HepG2 (cell line): Measurements from ENCODE around the gene ADGRV1. TPM values are rescaled to one million over a fixed set of nuclear protein-coding genes. Genes with fewer than 3 reads are reported as not detected.

ENCODE experiments used
- ATAC-seq: fragments of 200-7000 bp; cut with Tn5 transposase; 3 replicates; pipeline ENCODE4 v1.9.1; 2020; ENCODE audit warnings: mild to moderate bottlenecking, moderate library complexity
- BruUV-seq: library from RNA; stranded (reverse); fragments of 400-500 nt; replicated peaks from 2 replicates; lab custom pipeline; 2021; lab: Mats Ljungman, UMichigan
- CTCF ChIA-PET: fragments of 300-600 bp; formaldehyde crosslinking; extraction: SDS; loops from one replicate; lab custom pipeline; 2021; ENCODE audit warnings: low total read pairs, inconsistent platforms, low intra/inter-chr PET ratio; lab: Yijun Ruan, JAX
- POLR2A ChIA-PET: fragments of 350-600 bp; sonication (Branson Sonifier 250); formaldehyde crosslinking; loops from one replicate; lab custom pipeline; 2020; ENCODE audit warnings: antibody characterized with exemption, inconsistent platforms; lab: Yijun Ruan, JAX
- DNase-seq: peaks from one replicate; pipeline ENCODE4 v3.0.0-alpha.2; 2015; ENCODE audit warnings: low spot score
- FAIRE-seq: peaks from 3 replicates; lab custom pipeline; 2011; peaks lifted over from hg19 to GRCh38; lab: Jason Lieb, UNC
- H2AFZ ChIP-seq: one replicate; pipeline ENCODE4 v1.6.1; 2011; ENCODE audit warnings: low read length, inconsistent platforms
- H3K27ac ChIP-seq: fragments of 300-600 bp; 3 replicates; pipeline ENCODE4 v1.8.0; 2011; ENCODE audit warnings: mixed run types, mild to moderate bottlenecking, mixed read lengths, low read length, inconsistent platforms; ENCODE audit not compliant: insufficient read depth; ENCODE audit errors: extremely low read length
- H3K27me3 ChIP-seq, 2 experiments: fragments of 200-600 bp in 1 of 2; 2 replicates in 1 of 2; 3 replicates in 1 of 2; pipeline versions ENCODE4 v1.6.0 to v1.8.0; 2011; ENCODE audit warnings: low read length in 2 of 2, mild to moderate bottlenecking in 2 of 2, moderate library complexity in 2 of 2, inconsistent platforms in 1 of 2; ENCODE audit not compliant: insufficient read depth in 2 of 2, control insufficient read depth in 1 of 2
- H3K36me3 ChIP-seq, 2 experiments: fragments of 200-600 bp in 1 of 2; replicated peaks in 1 of 2; 2 replicates in 1 of 2; 3 replicates in 1 of 2; pipeline versions ENCODE4 v1.5.1 to v1.8.0; 2011; ENCODE audit warnings: low read length in 2 of 2, inconsistent platforms in 1 of 2; ENCODE audit not compliant: insufficient read depth in 2 of 2, control insufficient read depth in 1 of 2
- H3K4me1 ChIP-seq: 2 replicates; pipeline ENCODE4 v1.5.1; 2012; ENCODE audit warnings: low read length, inconsistent platforms; ENCODE audit not compliant: insufficient read depth
- H3K4me2 ChIP-seq: 2 replicates; pipeline ENCODE4 v1.6.0; 2011; ENCODE audit warnings: low read depth, low read length, inconsistent platforms
- H3K4me3 ChIP-seq, 3 experiments: fragments of 200-600 bp in 1 of 3; sonication (generic), shearing (Covaris generic) in 1 of 3; replicated peaks in 1 of 3; 2 replicates each; pipeline ENCODE4 v1.5.1; 2011 to 2016; ENCODE audit warnings: low read length in 3 of 3, inconsistent platforms in 2 of 3, low read depth in 2 of 3, mild to moderate bottlenecking in 2 of 3, control low read depth in 1 of 3, mixed read lengths in 1 of 3; ENCODE audit not compliant: insufficient read depth in 1 of 3
- H3K79me2 ChIP-seq: one replicate; pipeline ENCODE4 v1.6.1; 2011; ENCODE audit warnings: low read length, inconsistent platforms; ENCODE audit not compliant: insufficient read depth
- H3K9ac ChIP-seq: 2 replicates; pipeline ENCODE4 v1.6.0; 2011; ENCODE audit warnings: mild to moderate bottlenecking, low read depth, low read length, inconsistent platforms; ENCODE audit not compliant: insufficient read depth
- H3K9me3 ChIP-seq: 2 replicates; pipeline ENCODE4 v1.5.1; 2012; ENCODE audit warnings: mild to moderate bottlenecking, low read length
- H4K20me1 ChIP-seq: 2 replicates; pipeline ENCODE4 v1.6.0; 2011; ENCODE audit warnings: inconsistent platforms, mild to moderate bottlenecking, low read length, moderate library complexity; ENCODE audit not compliant: insufficient read depth
- CSRNP2 ChIP-seq: sonication (generic); formaldehyde crosslinking; conservative IDR thresholded peaks from 2 replicates; pipeline ENCODE4 v1.8.0; 2022; ENCODE audit warnings: low read depth, missing genetic modification reagents
- ELF3 ChIP-seq: IDR thresholded peaks from 2 replicates; pipeline ENCODE4 v1.6.1; 2016; ENCODE audit warnings: missing genetic modification reagents, missing compliant biosample characterization
- MXD3 ChIP-seq: IDR thresholded peaks from 2 replicates; pipeline ENCODE4 v1.6.1; 2016; ENCODE audit warnings: mild to moderate bottlenecking, missing biosample characterization, missing genetic modification reagents
- MYC ChIP-seq: sonication (generic); formaldehyde crosslinking; IDR thresholded peaks from 2 replicates; pipeline ENCODE4 v1.9.0; 2021; ENCODE audit warnings: missing genetic modification reagents, borderline replicate concordance
- NFE2L2 ChIP-seq: fragments of 150-350 bp; IDR thresholded peaks from 2 replicates; pipeline ENCODE4 v1.6.1; 2014; ENCODE audit warnings: low read length
- SOX6 ChIP-seq, 2 experiments: fragments of 450-650 bp in 1 of 2; sonication (generic) in 1 of 2; formaldehyde crosslinking in 1 of 2; IDR thresholded peaks; 2 replicates each; pipeline versions ENCODE4 v1.4.0 to v1.6.1; 2017 to 2020; ENCODE audit warnings: antibody characterized with exemption in 1 of 2, mild to moderate bottlenecking in 1 of 2, missing genetic modification reagents in 1 of 2
- TAF1 ChIP-seq: sonication (generic); formaldehyde crosslinking; IDR thresholded peaks from 2 replicates; pipeline ENCODE4 v1.4.0; 2020; ENCODE audit warnings: missing genetic modification reagents
- ZNF367 ChIP-seq: sonication (generic); formaldehyde crosslinking; IDR thresholded peaks from 2 replicates; pipeline ENCODE4 v1.4.0; 2020; ENCODE audit warnings: missing genetic modification reagents, borderline replicate concordance
- ZNF781 ChIP-seq: sonication (generic); formaldehyde crosslinking; IDR thresholded peaks from 2 replicates; pipeline ENCODE4 v1.5.1; 2020; ENCODE audit warnings: borderline replicate concordance, mild to moderate bottlenecking, missing genetic modification reagents; ENCODE audit errors: not compliant biosample characterization
- WGBS: methylation state at CpG from one replicate; pipeline ENCODE4 v1.1.6; 2017; ENCODE audit warnings: low lambda C conversion rate; 5-methylcytosine and 5-hydroxymethylcytosine counted together
- in situ Hi-C: cut with HindIII; loops from 2 replicates; pipeline ENCODE4 v1.10.0; 2017; ENCODE audit warnings: low pct_unique_long_range_greater_than_20kb; ENCODE audit not compliant: extremely low pct_ligation_motif_present
- intact Hi-C: fragments of 100-400 bp; cut with micrococcal nuclease; formaldehyde crosslinking; loops from one replicate; pipeline ENCODE4 v1.10.0; 2022; ENCODE audit not compliant: unreplicated experiment
- polyA plus RNA-seq, 8 experiments: library from polyadenylated mRNA; depleted of rRNA in 3 of 8; stranded (reverse) in 7 of 8; unstranded in 1 of 8; fragments of >200 nt; fragmentation: Illumina TruSeq in 4 of 8; extraction: Trizol in 4 of 8; gene quantifications; 2 replicates each; pipeline versions ENCODE4 v1.2.1 to v1.2.3, GENCODE V29; 2011 to 2016; ENCODE audit warnings: low read depth in 4 of 8, missing spikeins in 1 of 8, mixed read lengths in 1 of 8; ENCODE audit not compliant: insufficient read depth in 1 of 8
- total RNA-seq, 5 experiments: library from RNA; depleted of rRNA; stranded (reverse); fragments of >200 nt; fragmentation: Illumina TruSeq; extraction: Trizol; gene quantifications; 2 replicates each; pipeline ENCODE4 v1.2.3, GENCODE V29; 2016; ENCODE audit warnings: low read depth in 1 of 5

Gene ADGRV1
- total and polyA plus RNA-seq, 2 of the 13 experiments (the other 11 are each of a cell fraction or from before 2014, with no cell fraction given) = 1.7 to 3.9 TPM

GRCh38 chr5:91129748-91130147 lies 571.2 kb downstream of the ADGRV1 start:
- no peaks in the 10 kb centered on the region for H3K9me3 ChIP-seq
- DNase-seq (no peak), ATAC-seq (no peak), FAIRE-seq (no peak)
- POLR2A ChIA-PET = no interaction called here
- no peaks in the 10 kb centered on the region for H3K27me3 ChIP-seq
- CTCF ChIA-PET = no interaction called here
- no peak overlapping the region for H3K4me3 ChIP-seq
- no peak overlapping the region for H2AFZ ChIP-seq
- H3K4me1 ChIP-seq = peaks cover 20% of the 10 kb centered on the region
- no peak overlapping the region for H3K4me2 ChIP-seq
- H3K9ac ChIP-seq = no peak overlapping the region
- TF ChIP-seq CSRNP2 (CRISPR knock-in tag) (no peak), SOX6 (IDR thresholded peaks at IDR 0.05) (no peak), SOX6 (CRISPR knock-in tag; IDR thresholded peaks at IDR 0.05) (no peak), NFE2L2 (no peak), MXD3 (CRISPR knock-in tag) (no peak), ZNF781 (no peak), ZNF367 (no peak), TAF1 (CRISPR knock-in tag) (no peak), ELF3 (CRISPR knock-in tag) (no peak), MYC (no peak)
- 88% methylated on average over 1 of the region's 1 CpG for WGBS
- no peaks in the 10 kb centered on the region for H3K79me2 ChIP-seq
- no peak overlapping the region for H3K27ac ChIP-seq
- BruUV-seq = no TSS peak
- no peaks in the 10 kb centered on the region for H4K20me1 ChIP-seq
- no peaks in the 10 kb centered on the region for H3K36me3 ChIP-seq
- in situ Hi-C loops = no loop called here
- intact Hi-C loops = no loop called here
